ENCODE measurements around the gene SASS6. TPM values are rescaled to one million over a fixed set of nuclear protein-coding genes. Genes with fewer than 3 reads are reported as not detected.

SASS6 gene
- total RNA-seq, 6 experiments from 2014 or later = 0.84 to 2.4 (median 1.2) TPM

- 33% methylated on average over 1 of the region's 1 CpG for WGBS (ENCODE audit: insufficient coverage, low coverage, low lambda C conversion rate, missing lambda C conversion rate)
- DNase-seq (no peak), ATAC-seq (peak; percentile 30 to 75 (median 48))
- no peaks in the 10 kb centered on the region for H3K4me1 ChIP-seq
- no peak overlapping the region for H3K4me3 ChIP-seq
- no peak for TF ChIP-seq CTCF (IDR thresholded peaks at IDR 0.05)
- TF ChIP-seq POLR2A (IDR thresholded peaks at IDR 0.05) = no peak
- H3K27ac ChIP-seq = no peak overlapping the region
- intact Hi-C loops (cut with DNase I) = no loop called here
- peaks cover 0 to 54% (median 24%) of the 10 kb centered on the region in 4 donors for H3K36me3 ChIP-seq
- no peaks in the 10 kb centered on the region for H3K9me3 ChIP-seq
- H3K27me3 ChIP-seq = no peaks in the 10 kb centered on the region
These were observed 67.4 kb downstream of the SASS6 start for GRCh38 chr1:100065183-100065968.

- ATAC-seq = no peak
- TF ChIP-seq POLR2A (IDR thresholded peaks at IDR 0.05) (no peak), CTCF (IDR thresholded peaks at IDR 0.05) (no peak)
- Histone ChIP-seq H3K36me3 (peaks cover 0 to 39% (median 17%) of the 10 kb centered on the region in 4 donors), H3K27me3 (no peaks in the 10 kb centered on the region), H3K4me1 (no peaks in the 10 kb centered on the region), H3K9me3 (no peaks in the 10 kb centered on the region), H3K4me3 (no peak overlapping the region), H3K27ac (no peak overlapping the region)
- 96% methylated on average over 3 of the region's 3 CpGs for WGBS (ENCODE audit: insufficient coverage, low coverage, low lambda C conversion rate, missing lambda C conversion rate)
- intact Hi-C loops (cut with DNase I) = no loop called here
- DNase-seq = no peak
These were observed 71.0 kb downstream of the SASS6 start for GRCh38 chr1:100061681-100062080.

GRCh38 chr1:100053727-100054126, 79.0 kb downstream of the SASS6 start:
- intact Hi-C loops (cut with DNase I) = no loop called here

GRCh38 chr1:100053119-100053518, 79.6 kb downstream of the SASS6 start:
- Histone ChIP-seq H3K36me3 (no peaks in the 10 kb centered on the region), H3K4me3 (no peak overlapping the region), H3K9me3 (no peaks in the 10 kb centered on the region), H3K27me3 (no peaks in the 10 kb centered on the region), H3K27ac (no peak overlapping the region), H3K4me1 (peaks cover 0 to 11% (median 0%) of the 10 kb centered on the region in 4 donors)
- no peak for TF ChIP-seq CTCF (IDR thresholded peaks at IDR 0.05)
- no peak for TF ChIP-seq POLR2A (IDR thresholded peaks at IDR 0.05)
- intact Hi-C loops (cut with DNase I) = no loop called here
- ATAC-seq = no peak
- DNase-seq = no peak

More at GRCh38 chr1:100053727-100054126, 79.0 kb downstream of the SASS6 start:
- TF ChIP-seq POLR2A (IDR thresholded peaks at IDR 0.05) = no peak
- no peak for TF ChIP-seq CTCF (IDR thresholded peaks at IDR 0.05)
- Histone ChIP-seq H3K36me3 (no peaks in the 10 kb centered on the region), H3K27ac (no peak overlapping the region), H3K27me3 (no peaks in the 10 kb centered on the region), H3K4me1 (peaks cover 0 to 11% (median 0%) of the 10 kb centered on the region in 4 donors), H3K4me3 (no peak overlapping the region), H3K9me3 (no peaks in the 10 kb centered on the region)
- no peak for DNase-seq
- no peak for ATAC-seq
- WGBS (ENCODE audit: insufficient coverage, low coverage, low lambda C conversion rate, missing lambda C conversion rate) = 93% methylated on average over 4 of the region's 4 CpGs

All from right lobe of liver (tissue), 6 donors.